CD14-positive monocyte (primary cell): ENCODE measurements around the gene TSPOAP1. TPM values are rescaled to one million over a fixed set of nuclear protein-coding genes. Genes with fewer than 3 reads are reported as not detected.

Experiments used
- DNase-seq, 3 donors: peaks; one replicate each; pipeline ENCODE4 v3.0.0-alpha.2; 2011 to 2022
- H2AFZ ChIP-seq: 2 replicates; pipeline ENCODE4 v1.6.0; 2012; ENCODE audit warnings: mild to moderate bottlenecking, low read depth, low read length, inconsistent platforms; ENCODE audit not compliant: insufficient read depth, poor library complexity, severe bottlenecking
- H3K27ac ChIP-seq, 2 donors: 1 replicate in 1 of 2; 2 replicates in 1 of 2; pipeline ENCODE4 v1.5.1; 2012 to 2013; ENCODE audit warnings: low read length in 2 of 2, control low read depth in 1 of 2, inconsistent platforms in 1 of 2, low read depth in 1 of 2, mild to moderate bottlenecking in 1 of 2
- H3K27me3 ChIP-seq, 2 donors: one replicate each; pipeline versions ENCODE4 v1.6.0 to v1.6.1; 2011 to 2013; ENCODE audit warnings: low read length in 2 of 2; ENCODE audit not compliant: control insufficient read depth in 2 of 2, insufficient read depth in 2 of 2
- H3K36me3 ChIP-seq, 2 donors: replicated peaks in 1 of 2; 1 replicate in 1 of 2; 2 replicates in 1 of 2; pipeline versions ENCODE4 v1.5.1 to v1.6.1; 2012 to 2013; ENCODE audit warnings: low read length in 2 of 2, control low read depth in 1 of 2, inconsistent platforms in 1 of 2, mild to moderate bottlenecking in 1 of 2; ENCODE audit not compliant: insufficient read depth in 2 of 2, control insufficient read depth in 1 of 2
- H3K4me1 ChIP-seq, 2 donors: 1 replicate in 1 of 2; 2 replicates in 1 of 2; pipeline versions ENCODE4 v1.5.1 to v1.6.1; 2012 to 2013; ENCODE audit warnings: low read length in 2 of 2, control low read depth in 1 of 2, inconsistent platforms in 1 of 2, mild to moderate bottlenecking in 1 of 2, moderate library complexity in 1 of 2; ENCODE audit not compliant: insufficient read depth in 2 of 2, control insufficient read depth in 1 of 2
- H3K4me2 ChIP-seq: replicated peaks from 2 replicates; pipeline ENCODE3; 2012; ENCODE audit warnings: low read length, moderate library complexity, mild to moderate bottlenecking; ENCODE audit not compliant: poor library complexity, severe bottlenecking; ENCODE audit errors: extremely low read depth
- H3K4me3 ChIP-seq, 3 experiments: fragments of 200-600 bp in 1 of 3; sonication (generic) in 1 of 3; replicated peaks in 1 of 3; 1 replicate in 2 of 3; 2 replicates in 1 of 3; pipeline ENCODE4 v1.5.1; 2011 to 2013; ENCODE audit warnings: low read length in 3 of 3, mild to moderate bottlenecking in 3 of 3, control low read depth in 2 of 3, low read depth in 2 of 3, inconsistent platforms in 1 of 3, moderate library complexity in 1 of 3
- H3K79me2 ChIP-seq: 2 replicates; pipeline ENCODE4 v1.6.0; 2012; ENCODE audit warnings: mild to moderate bottlenecking, control low read depth, inconsistent platforms, low read length, moderate library complexity; ENCODE audit not compliant: insufficient read depth
- H3K9ac ChIP-seq: 2 replicates; pipeline ENCODE4 v1.6.0; 2017; ENCODE audit warnings: low read length, mild to moderate bottlenecking; ENCODE audit not compliant: insufficient read depth, poor library complexity, severe bottlenecking
- H3K9me3 ChIP-seq, 2 donors: replicated peaks in 1 of 2; 1 replicate in 1 of 2; 2 replicates in 1 of 2; pipeline versions ENCODE4 v1.5.1 to v1.6.1; 2012 to 2013; ENCODE audit warnings: low read length in 2 of 2, control low read depth in 1 of 2; ENCODE audit not compliant: control insufficient read depth in 1 of 2, insufficient read depth in 1 of 2
- H4K20me1 ChIP-seq: 2 replicates; pipeline ENCODE4 v1.6.0; 2012; ENCODE audit warnings: mild to moderate bottlenecking, low read length, control low read depth, moderate library complexity; ENCODE audit not compliant: insufficient read depth
- H3K27ac Mint-ChIP-seq, 7 donors: one replicate each; pipeline ENCODE4 v1.8.0; 2020; ENCODE audit warnings: mild to moderate bottlenecking in 7 of 7, mixed read lengths in 7 of 7, moderate library complexity in 6 of 7, inconsistent platforms in 2 of 7
- H3K27me3 Mint-ChIP-seq, 3 donors: one replicate each; pipeline ENCODE4 v1.8.0; 2021 to 2022; ENCODE audit warnings: low read depth in 3 of 3, mild to moderate bottlenecking in 3 of 3, mixed read lengths in 3 of 3, moderate library complexity in 3 of 3, inconsistent platforms in 1 of 3
- H3K36me3 Mint-ChIP-seq, 2 donors: one replicate each; pipeline ENCODE4 v1.8.0; 2020; ENCODE audit warnings: mixed read lengths in 2 of 2, inconsistent platforms in 1 of 2, mild to moderate bottlenecking in 1 of 2
- H3K4me1 Mint-ChIP-seq: one replicate; pipeline ENCODE4 v1.8.0; 2020; ENCODE audit warnings: mild to moderate bottlenecking, mixed read lengths
- H3K4me3 Mint-ChIP-seq, 2 donors: one replicate each; pipeline ENCODE4 v1.8.0; 2020; ENCODE audit warnings: mild to moderate bottlenecking in 2 of 2, mixed read lengths in 2 of 2, moderate library complexity in 1 of 2
- H3K9me3 Mint-ChIP-seq, 7 donors: one replicate each; pipeline ENCODE4 v1.8.0; 2020 to 2022; ENCODE audit warnings: mixed read lengths in 7 of 7, mild to moderate bottlenecking in 6 of 7, moderate library complexity in 6 of 7, inconsistent platforms in 2 of 7
- CTCF ChIP-seq: fragments of 200-600 bp; IDR thresholded peaks from one replicate; pipeline ENCODE4 v1.8.0; 2022; ENCODE audit warnings: antibody characterized with exemption, mild to moderate bottlenecking
- WGBS: methylation state at CpG from one replicate; pipeline ENCODE4 v1.1.5; 2013; ENCODE audit warnings: missing lambda C conversion rate; ENCODE audit not compliant: insufficient coverage; 5-methylcytosine and 5-hydroxymethylcytosine counted together
- intact Hi-C, 2 donors: fragments of 100-400 bp; cut with micrococcal nuclease; formaldehyde crosslinking; loops; one replicate each; pipeline versions ENCODE4 v1.15.0 to v1.15.1; 2023
- polyA plus RNA-seq, 3 donors: library from polyadenylated mRNA; depleted of rRNA in 1 of 3; unstranded in 2 of 3; stranded (reverse) in 1 of 3; fragments of 300-500 nt in 2 of 3; fragments of >200 nt in 1 of 3; fragmentation: Illumina TruSeq in 2 of 3; gene quantifications; 1 replicate in 2 of 3; 2 replicates in 1 of 3; pipeline ENCODE4 v1.2.3, GENCODE V29; 2012 to 2021

TSPOAP1 gene
- polyA plus RNA-seq, 3 donors: 0.10 to 14.0 (median 0.18) TPM

- no peaks in the 10 kb centered on the region for H3K9me3 ChIP-seq
- TF ChIP-seq CTCF: no peak
- 9% methylated on average over 11 of the region's 16 CpGs for WGBS
- no peaks in the 10 kb centered on the region for H3K36me3 ChIP-seq
- H3K27ac ChIP-seq: peak overlapping the region; percentile 69 to 84
- no peaks in the 10 kb centered on the region for H4K20me1 ChIP-seq
- peak overlapping the region; percentile 92 for H2AFZ ChIP-seq
- peak overlapping the region; percentile 76 to 93 for H3K4me3 Mint-ChIP-seq
- peak overlapping the region; percentile 74 for H3K4me2 ChIP-seq
- H3K9me3 Mint-ChIP-seq: no peaks in the 10 kb centered on the region
- H3K27me3 ChIP-seq: no peaks in the 10 kb centered on the region
- H3K27me3 Mint-ChIP-seq: peaks cover 0 to 3% (median 3%) of the 10 kb centered on the region in 3 donors
- H3K27ac Mint-ChIP-seq: peak overlapping the region; percentile 78 to 98 (median 92)
- peaks cover 0 to 3% of the 10 kb centered on the region in 2 donors for H3K36me3 Mint-ChIP-seq
- intact Hi-C loops: loop anchor here in 1 of 2 donors (5.0 kb wide), 2 partner anchors 47 to 137 kb away; partner anchors contain the start of genes RNF43 and TSPOAP1
- H3K4me1 ChIP-seq: peaks cover 84 to 93% of the 10 kb centered on the region in 2 donors
- peak overlapping the region; percentile 54 for H3K9ac ChIP-seq
- H3K79me2 ChIP-seq: peaks cover 96% of the 10 kb centered on the region
- DNase-seq: peak in 2 of 3 donors; percentile 47 to 48
- H3K4me3 ChIP-seq: peak overlapping the region; percentile 13 to 74 (median 54)
- peaks cover 91% of the 10 kb centered on the region for H3K4me1 Mint-ChIP-seq
These were observed 48.7 kb downstream of the TSPOAP1 start for GRCh38 chr17:58279736-58280479.

DNA sequence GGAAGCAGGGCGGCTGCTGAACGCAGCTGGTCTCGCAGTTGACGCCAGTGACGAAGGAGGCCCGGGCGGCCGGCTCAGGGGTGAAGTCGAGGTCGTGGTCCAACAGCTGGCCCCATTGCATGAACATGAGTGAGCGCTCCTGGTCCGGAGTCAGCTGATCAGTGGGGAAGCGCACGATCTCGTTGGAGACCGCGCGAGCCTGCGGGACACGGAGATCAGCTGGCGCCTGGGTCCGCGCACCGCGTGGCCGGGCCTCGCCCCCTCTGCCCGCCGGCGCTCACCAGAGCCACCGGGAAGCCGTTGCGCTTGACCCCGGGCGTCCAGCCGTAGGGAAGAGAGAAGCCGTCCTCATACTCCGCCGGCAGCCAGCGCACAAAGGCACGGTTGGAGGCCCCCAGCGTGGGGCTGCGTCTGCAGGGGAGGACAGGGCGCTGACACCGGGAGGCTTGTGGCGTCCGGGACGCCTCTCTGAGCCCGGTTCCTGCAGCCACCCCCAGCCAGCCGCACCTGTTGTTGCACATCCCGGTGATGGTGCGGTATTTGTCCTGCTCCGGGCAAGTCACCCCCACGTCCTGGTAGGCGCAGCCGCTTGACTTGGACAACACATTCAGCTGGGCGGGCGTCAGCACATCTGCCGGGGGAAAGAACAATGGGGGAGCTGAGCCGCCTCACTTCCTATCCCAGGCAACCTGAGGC, 49.4 kb downstream of the TSPOAP1 start:
- peak overlapping the region; percentile 13 to 74 (median 54) for H3K4me3 ChIP-seq
- peak overlapping the region; percentile 54 for H3K9ac ChIP-seq
- H3K4me1 Mint-ChIP-seq: peaks cover 87% of the 10 kb centered on the region
- no peaks in the 10 kb centered on the region for H3K9me3 ChIP-seq
- H3K4me3 Mint-ChIP-seq: peak overlapping the region; percentile 76 to 93
- peak overlapping the region; percentile 92 for H2AFZ ChIP-seq
- TF ChIP-seq CTCF: no peak
- peak overlapping the region; percentile 69 to 84 for H3K27ac ChIP-seq
- peak; percentile 83 to 87 (median 83) for DNase-seq
- peak overlapping the region; percentile 82 to 98 (median 94) for H3K27ac Mint-ChIP-seq
- peaks cover 0 to 3% (median 3%) of the 10 kb centered on the region in 3 donors for H3K27me3 Mint-ChIP-seq
- WGBS: 4% methylated on average over 52 of the region's 60 CpGs
- H3K36me3 ChIP-seq: no peaks in the 10 kb centered on the region
- peaks cover 81 to 87% of the 10 kb centered on the region in 2 donors for H3K4me1 ChIP-seq
- intact Hi-C loops: loop anchor here in 1 of 2 donors (5.0 kb wide), 2 partner anchors 48 to 138 kb away; partner anchors contain the start of genes RNF43 and TSPOAP1
- H3K79me2 ChIP-seq: peaks cover 94% of the 10 kb centered on the region
- H3K36me3 Mint-ChIP-seq: peaks cover 0 to 3% of the 10 kb centered on the region in 2 donors
- H3K9me3 Mint-ChIP-seq: no peaks in the 10 kb centered on the region
- H4K20me1 ChIP-seq: no peaks in the 10 kb centered on the region
- no peaks in the 10 kb centered on the region for H3K27me3 ChIP-seq
- H3K4me2 ChIP-seq: peak overlapping the region; percentile 74
